ENCODE data around the gene GRIK3. TPM values are rescaled to one million over a fixed set of nuclear protein-coding genes. Genes with fewer than 3 reads are reported as not detected.

GRIK3 gene
- total RNA-seq, 2 donors from 2014 or later, result 0.14 TPM

DNA sequence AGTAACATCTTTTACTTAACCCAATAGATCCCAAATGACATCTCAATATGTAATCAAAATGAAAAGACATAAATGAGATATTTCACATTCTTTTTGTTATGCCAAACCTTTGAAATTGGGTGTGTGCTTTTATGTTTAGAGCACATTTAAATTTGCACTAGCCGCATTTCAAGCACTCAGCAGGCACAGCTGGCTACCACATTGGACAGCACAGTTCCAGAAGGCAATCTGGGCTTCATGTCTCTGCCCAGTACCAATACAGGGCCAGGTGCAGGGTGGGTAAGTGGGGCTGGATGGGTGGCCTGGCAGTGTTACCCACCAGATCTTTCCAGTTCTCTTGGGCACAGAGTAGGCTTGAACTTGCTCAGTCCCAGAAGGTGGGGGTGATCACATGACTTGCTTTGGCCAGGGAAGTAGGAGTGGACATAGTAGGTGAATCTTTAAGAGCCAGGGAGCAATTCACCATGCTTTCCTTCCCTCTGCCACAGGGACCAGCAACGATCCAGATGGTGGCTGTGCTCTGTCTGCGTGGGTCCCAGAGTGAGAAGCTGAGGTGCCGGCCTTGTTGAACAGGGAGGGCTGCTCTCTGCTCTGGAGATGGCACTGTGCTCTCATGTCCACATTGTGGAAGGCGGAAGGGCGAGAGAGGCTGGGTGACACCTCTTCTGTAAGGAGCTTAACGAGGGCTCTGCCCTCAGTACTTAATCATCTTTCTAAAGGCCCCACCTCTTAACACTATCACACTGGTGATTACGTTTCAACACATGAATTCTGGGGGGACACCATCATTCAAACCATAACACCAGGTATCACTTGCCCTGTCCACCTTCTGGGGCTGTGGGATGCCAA, 261.4 kb downstream of the GRIK3 start:
- TF ChIP-seq, protein P1, sequence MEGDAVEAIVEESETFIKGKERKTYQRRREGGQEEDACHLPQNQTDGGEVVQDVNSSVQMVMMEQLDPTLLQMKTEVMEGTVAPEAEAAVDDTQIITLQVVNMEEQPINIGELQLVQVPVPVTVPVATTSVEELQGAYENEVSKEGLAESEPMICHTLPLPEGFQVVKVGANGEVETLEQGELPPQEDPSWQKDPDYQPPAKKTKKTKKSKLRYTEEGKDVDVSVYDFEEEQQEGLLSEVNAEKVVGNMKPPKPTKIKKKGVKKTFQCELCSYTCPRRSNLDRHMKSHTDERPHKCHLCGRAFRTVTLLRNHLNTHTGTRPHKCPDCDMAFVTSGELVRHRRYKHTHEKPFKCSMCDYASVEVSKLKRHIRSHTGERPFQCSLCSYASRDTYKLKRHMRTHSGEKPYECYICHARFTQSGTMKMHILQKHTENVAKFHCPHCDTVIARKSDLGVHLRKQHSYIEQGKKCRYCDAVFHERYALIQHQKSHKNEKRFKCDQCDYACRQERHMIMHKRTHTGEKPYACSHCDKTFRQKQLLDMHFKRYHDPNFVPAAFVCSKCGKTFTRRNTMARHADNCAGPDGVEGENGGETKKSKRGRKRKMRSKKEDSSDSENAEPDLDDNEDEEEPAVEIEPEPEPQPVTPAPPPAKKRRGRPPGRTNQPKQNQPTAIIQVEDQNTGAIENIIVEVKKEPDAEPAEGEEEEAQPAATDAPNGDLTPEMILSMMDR (IDR thresholded peaks at IDR 0.05), result no peak
- ATAC-seq (ENCODE audit: insufficient number of reproducible peaks, low FRiP score, low read depth) (no peak), DNase-seq (ENCODE audit: low spot score) (no peak)
- no peaks in the 10 kb centered on the region for H3K9me3 ChIP-seq
- no peak overlapping the region for H3K4me3 ChIP-seq
- H3K36me3 ChIP-seq, result no peaks in the 10 kb centered on the region
- H3K27me3 ChIP-seq (replicated peaks; ENCODE audit: insufficient read depth), result no peaks in the 10 kb centered on the region
- no peak overlapping the region for H3K27ac ChIP-seq
- no peaks in the 10 kb centered on the region for H3K4me1 ChIP-seq (ENCODE audit: control insufficient read depth in 1 of 2, low read depth in 2 of 2)

DNA sequence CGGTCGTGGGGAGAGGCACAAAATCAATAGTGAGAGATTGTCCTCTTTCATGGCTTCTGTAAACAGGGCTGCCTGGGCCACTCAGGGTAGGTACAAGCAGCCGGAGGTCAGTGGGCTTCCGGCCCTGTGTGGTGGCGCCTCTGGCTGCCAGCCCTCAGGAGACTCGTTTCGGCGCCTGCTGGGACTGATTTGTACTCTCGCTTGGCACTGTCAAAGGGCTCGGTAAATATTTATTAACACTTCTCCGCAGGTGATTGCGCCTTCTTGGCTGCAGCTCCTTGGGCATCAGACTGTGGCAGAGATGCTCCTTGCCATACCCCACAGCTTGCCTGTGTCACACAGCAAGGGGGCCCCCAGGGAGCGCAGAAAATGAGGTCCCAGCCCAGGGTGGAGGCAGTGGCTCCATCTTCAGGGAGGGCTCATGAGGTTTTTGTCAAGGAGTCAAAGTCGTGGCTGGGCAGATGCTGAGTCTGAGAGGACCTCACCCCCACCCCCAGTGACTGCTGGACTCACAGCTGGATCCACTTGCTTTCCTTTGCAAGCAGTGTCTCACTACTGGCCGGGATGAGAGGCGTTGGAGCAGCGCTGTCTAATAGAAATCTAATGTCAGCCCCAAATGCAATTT, 262.5 kb downstream of the GRIK3 start:
- no peak for DNase-seq (ENCODE audit: low spot score)
- H3K4me3 ChIP-seq, result no peak overlapping the region
- TF ChIP-seq, protein P1 (IDR thresholded peaks at IDR 0.05), result no peak
- H3K36me3 ChIP-seq, result no peaks in the 10 kb centered on the region
- no peak overlapping the region for H3K27ac ChIP-seq
- no peak for ATAC-seq (ENCODE audit: insufficient number of reproducible peaks, low FRiP score, low read depth)
- H3K9me3 ChIP-seq, result no peaks in the 10 kb centered on the region
- H3K27me3 ChIP-seq (replicated peaks; ENCODE audit: insufficient read depth), result no peaks in the 10 kb centered on the region
- no peaks in the 10 kb centered on the region for H3K4me1 ChIP-seq (ENCODE audit: control insufficient read depth in 1 of 2, low read depth in 2 of 2)

DNA sequence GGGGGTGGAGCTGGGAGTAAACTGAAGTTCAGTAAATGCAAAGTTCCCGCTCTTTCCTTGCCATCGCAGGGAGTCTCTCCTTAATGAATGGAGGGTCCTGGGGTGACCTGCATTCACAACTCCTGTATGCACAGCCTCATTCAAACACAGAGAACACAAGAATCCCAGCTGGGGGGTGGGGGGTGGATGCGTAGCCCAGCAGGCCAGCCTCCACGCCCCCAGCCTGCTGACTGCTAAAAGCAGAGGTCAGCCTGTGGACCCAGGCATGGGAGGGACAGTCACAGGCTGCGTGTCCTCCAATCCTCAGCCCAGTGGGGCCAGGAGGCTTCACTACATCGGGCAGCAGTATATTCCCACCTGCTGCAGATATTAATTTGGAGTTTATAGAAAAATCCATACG, 263.1 kb downstream of the GRIK3 start:
- Histone ChIP-seq H3K36me3 (no peaks in the 10 kb centered on the region), H3K27me3 (replicated peaks; ENCODE audit: insufficient read depth) (no peaks in the 10 kb centered on the region), H3K9me3 (no peaks in the 10 kb centered on the region), H3K4me3 (no peak overlapping the region), H3K4me1 (ENCODE audit: control insufficient read depth in 1 of 2, low read depth in 2 of 2) (no peaks in the 10 kb centered on the region), H3K27ac (no peak overlapping the region)
- DNase-seq (ENCODE audit: low spot score) (no peak), ATAC-seq (ENCODE audit: insufficient number of reproducible peaks, low FRiP score, low read depth) (no peak)
- TF ChIP-seq, protein P1 (IDR thresholded peaks at IDR 0.05), result no peak

DNA sequence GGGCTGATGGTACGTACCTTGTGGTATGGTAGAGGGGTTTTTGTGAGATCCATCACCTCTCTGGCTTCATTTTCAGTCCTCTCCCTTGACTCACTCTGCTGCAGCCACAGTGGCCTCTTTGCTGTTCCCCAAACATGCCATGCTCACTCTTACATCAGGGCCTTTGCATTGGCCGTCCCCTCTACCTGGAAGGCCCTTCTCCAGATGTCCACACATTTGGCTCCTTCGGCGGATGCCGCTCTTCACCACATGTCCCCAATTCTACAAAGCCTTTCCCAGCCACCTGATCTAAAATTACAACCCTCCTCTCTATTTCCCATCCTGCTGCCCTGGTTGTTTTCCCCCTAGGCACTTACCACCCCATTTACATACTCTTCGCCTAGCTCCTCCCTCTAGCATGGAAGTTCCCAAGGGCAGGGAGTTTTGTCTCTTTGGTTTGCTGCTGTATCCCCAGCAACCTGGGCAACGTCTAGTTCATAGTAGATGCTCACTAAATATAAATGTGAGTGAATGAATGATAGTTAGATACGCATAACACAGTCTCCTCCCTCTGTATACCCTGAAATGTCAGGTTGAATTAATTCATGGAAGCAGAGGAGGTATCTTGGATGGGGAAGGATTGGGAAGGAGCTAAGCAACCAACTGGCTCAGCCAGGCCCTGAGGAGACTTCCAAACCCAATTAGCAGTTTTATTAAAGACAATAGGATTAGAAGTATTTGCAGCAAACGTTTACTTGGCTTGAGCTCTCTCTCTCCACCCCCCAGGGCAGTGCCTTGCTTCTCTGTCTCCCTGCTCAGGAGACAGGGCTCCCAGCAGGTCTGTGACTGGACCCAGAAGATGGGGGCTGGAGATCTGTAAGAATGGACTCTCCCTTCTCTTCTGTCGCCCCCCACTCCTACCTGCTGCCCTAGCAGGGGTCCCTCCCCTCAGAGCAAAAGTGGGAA, 264.2 kb downstream of the GRIK3 start:
- Histone ChIP-seq H3K4me3 (no peak overlapping the region), H3K27ac (no peak overlapping the region), H3K9me3 (no peaks in the 10 kb centered on the region), H3K36me3 (no peaks in the 10 kb centered on the region), H3K27me3 (replicated peaks; ENCODE audit: insufficient read depth) (no peaks in the 10 kb centered on the region), H3K4me1 (ENCODE audit: control insufficient read depth in 1 of 2, low read depth in 2 of 2) (no peaks in the 10 kb centered on the region)
- ATAC-seq (ENCODE audit: insufficient number of reproducible peaks, low FRiP score, low read depth) (no peak), DNase-seq (ENCODE audit: low spot score) (no peak)
- TF ChIP-seq, protein P1 (IDR thresholded peaks at IDR 0.05), result no peak

Data from thoracic aorta (tissue), 2 donors.